T-helper 1 cell treated with Interleukin-12 subunit alpha and Interleukin-12 subunit beta and Interleukin-4 antibody, amounts not matched to agents 30 ng/mL and 1 ng/mL, for 36 hours (primary cell): ENCODE results near the gene FRG2B. TPM values are rescaled to one million over a fixed set of nuclear protein-coding genes. Genes with fewer than 3 reads are reported as not detected.
"Not testable (repeated sequence)": the region's sequence is repeated elsewhere in the genome, so short reads cannot be mapped to it uniquely, and the experiment has no call there.

Source experiments
- intact Hi-C: fragments of 100-400 bp; cut with micrococcal nuclease; formaldehyde crosslinking; loops from one replicate; pipeline ENCODE4 v1.15.1; 2024
- total RNA-seq: library from RNA; stranded (reverse); gene quantifications from 2 replicates; pipeline ENCODE4 v1.2.3, GENCODE V29; 2022

The FRG2B gene
- total RNA-seq = not detected in 2 replicates

- intact Hi-C loops = not testable (repeated sequence)
These were observed at the start of gene FRG2B for GRCh38 chr10:133626695-133627094. FRG2B (minus strand) TSS chr10:133626795; CDS start chr10:133626742, 53 bp downstream.

GRCh38 chr10:133667446-133667845 is 40.9 kb upstream of the FRG2B start:
- intact Hi-C loops = not testable (repeated sequence)

GRCh38 chr10:133663544-133664160 is 37.1 kb upstream of the FRG2B start:
- intact Hi-C loops = not testable (repeated sequence)

- intact Hi-C loops = not testable (repeated sequence)
These were observed 34.5 kb upstream of the FRG2B start for GRCh38 chr10:133661122-133661521.

- intact Hi-C loops = not testable (repeated sequence)
These were observed 33.9 kb upstream of the FRG2B start for GRCh38 chr10:133660516-133660915.

- intact Hi-C loops = not testable (repeated sequence)
These were observed 30.7 kb upstream of the FRG2B start for GRCh38 chr10:133657276-133657675.

GRCh38 chr10:133648872-133649455 is 22.4 kb upstream of the FRG2B start:
- intact Hi-C loops = not testable (repeated sequence)

- intact Hi-C loops = not testable (repeated sequence)
These were observed 20.6 kb upstream of the FRG2B start for GRCh38 chr10:133647075-133647748.

GRCh38 chr10:133637846-133638235 is 11.2 kb upstream of the FRG2B start:
- intact Hi-C loops = not testable (repeated sequence)

GRCh38 chr10:133637202-133637845 is 10.7 kb upstream of the FRG2B start:
- intact Hi-C loops = not testable (repeated sequence)

GRCh38 chr10:133630723-133631249 is 4.2 kb upstream of the FRG2B start:
- intact Hi-C loops = not testable (repeated sequence)

- intact Hi-C loops = not testable (repeated sequence)
These were observed 4.1 kb downstream of the FRG2B start for GRCh38 chr10:133622544-133622943.

- intact Hi-C loops = no loop called here
These were observed 7.7 kb downstream of the FRG2B start for GRCh38 chr10:133618851-133619250.

GRCh38 chr10:133617196-133617595 is 9.4 kb downstream of the FRG2B start:
- intact Hi-C loops = no loop called here

- intact Hi-C loops = no loop called here
These were observed 10.0 kb downstream of the FRG2B start for GRCh38 chr10:133616371-133617130.

- intact Hi-C loops = no loop called here
These were observed 11.6 kb downstream of the FRG2B start for GRCh38 chr10:133614830-133615580.

GRCh38 chr10:133613699-133614098 is 12.9 kb downstream of the FRG2B start:
- intact Hi-C loops = no loop called here

GRCh38 chr10:133611079-133611478 is 15.5 kb downstream of the FRG2B start:
- intact Hi-C loops = no loop called here

GRCh38 chr10:133608855-133609254 is 17.7 kb downstream of the FRG2B start:
- intact Hi-C loops = loop anchor here (2.0 kb wide), 1 partner anchor 170 kb away; no protein-coding TSS in a partner anchor

- intact Hi-C loops = not testable (repeated sequence)
These were observed 23.2 kb downstream of the FRG2B start for GRCh38 chr10:133603434-133603833.
